Brain pericyte (primary cell): ENCODE measurements around the gene USHBP1.

Source experiments
- DNase-seq: peaks from one replicate; pipeline ENCODE4 v3.0.0-alpha.2; 2012; ENCODE audit warnings: low read depth, low spot score

Gene USHBP1

GRCh38 chr19:17264641-17264979, at the start of gene USHBP1:
Gene USHBP1 (minus strand): TSS chr19:17264745. CDS start chr19:17264299, 446 bp downstream.
- DNase-seq = no peak

- no peak for DNase-seq
Measured at GRCh38 chr19:17314007-17314593, 49.6 kb upstream of the USHBP1 start.

GRCh38 chr19:17312189-17313113, 47.9 kb upstream of the USHBP1 start:
- no peak for DNase-seq

- DNase-seq = no peak
Measured at GRCh38 chr19:17311455-17312188, 47.1 kb upstream of the USHBP1 start.

GRCh38 chr19:17309965-17310461, 45.5 kb upstream of the USHBP1 start:
- no peak for DNase-seq

GRCh38 chr19:17309198-17309964, 44.8 kb upstream of the USHBP1 start, which contains the start of gene DDA1:
Gene DDA1 (plus strand): TSS chr19:17309563. CDS start chr19:17309655, 92 bp downstream.
- peak; percentile 99 for DNase-seq

GRCh38 chr19:17307876-17308377, 43.4 kb upstream of the USHBP1 start:
- DNase-seq = no peak

- DNase-seq = no peak
Measured at GRCh38 chr19:17306285-17306714, 41.8 kb upstream of the USHBP1 start.

GRCh38 chr19:17305517-17306284, 41.2 kb upstream of the USHBP1 start, which contains the start of gene MRPL34:
Gene MRPL34 (plus strand): TSS chr19:17305872. CDS start chr19:17305893, 21 bp downstream.
- DNase-seq = peak; percentile 98

GRCh38 chr19:17305216-17305516, 40.6 kb upstream of the USHBP1 start:
- no peak for DNase-seq

GRCh38 chr19:17304386-17305215, 40.1 kb upstream of the USHBP1 start:
- no peak for DNase-seq

- no peak for DNase-seq
Measured at GRCh38 chr19:17303940-17304267, 39.4 kb upstream of the USHBP1 start.

GRCh38 chr19:17303167-17303939, 38.8 kb upstream of the USHBP1 start, which contains the start of gene ABHD8:
Gene ABHD8 (minus strand): TSS chr19:17303425. CDS start chr19:17301616, 1,809 bp downstream.
- DNase-seq = peak; percentile 85

GRCh38 chr19:17302391-17303166, 38.0 kb upstream of the USHBP1 start:
- no peak for DNase-seq

GRCh38 chr19:17300992-17301619, 36.6 kb upstream of the USHBP1 start:
- no peak for DNase-seq

- no peak for DNase-seq
Measured at GRCh38 chr19:17296976-17297375, 32.4 kb upstream of the USHBP1 start.

GRCh38 chr19:17296273-17296672, 31.7 kb upstream of the USHBP1 start:
- no peak for DNase-seq
